Bronchial epithelial cell (primary cell): ENCODE measurements around the gene FKRP. TPM values are rescaled to one million over a fixed set of nuclear protein-coding genes. Genes with fewer than 3 reads are reported as not detected.

Experiments
- DNase-seq: peaks from one replicate; pipeline ENCODE4 v3.0.0-alpha.2; 2010; ENCODE audit warnings: low read depth
- FAIRE-seq: peaks from 2 replicates; lab custom pipeline; 2011; peaks lifted over from hg19 to GRCh38; lab: Jason Lieb, UNC
- H3K27me3 ChIP-seq: 2 replicates; pipeline ENCODE4 v1.5.1; 2011; ENCODE audit warnings: low read length; ENCODE audit not compliant: control insufficient read depth, insufficient read depth
- H3K36me3 ChIP-seq: 2 replicates; pipeline ENCODE4 v1.5.1; 2011; ENCODE audit warnings: low read length; ENCODE audit not compliant: control insufficient read depth, insufficient read depth
- H3K4me3 ChIP-seq: 2 replicates; pipeline ENCODE4 v1.5.1; 2011; ENCODE audit warnings: mild to moderate bottlenecking, low read depth, low read length, control low read depth
- CTCF ChIP-seq: IDR thresholded peaks from 2 replicates; pipeline ENCODE4 v1.5.1; 2011; ENCODE audit warnings: mild to moderate bottlenecking, moderate library complexity, low read length, control low read depth, inconsistent platforms; ENCODE audit not compliant: insufficient read depth, severe bottlenecking
- total RNA-seq: library from RNA; depleted of rRNA; stranded (reverse); fragments of >200 nt; gene quantifications from 2 replicates; pipeline ENCODE4 v1.2.1, GENCODE V29; 2014

Gene FKRP
- total RNA-seq, result 5.8 and 9.9 TPM in 2 replicates

- no peak for TF ChIP-seq CTCF
- Histone ChIP-seq H3K4me3 (peak within 1 kb of the TSS; percentile 80), H3K27me3 (no peaks in the 10 kb centered on the region), H3K36me3 (peaks cover 4% of the 10 kb centered on the region)
- no peak for DNase-seq
- no peak for FAIRE-seq
Observed at GRCh38 chr19:46745521-46746280, at the start of gene FKRP. TSS of gene FKRP (plus strand) at chr19:46746057. CDS start at chr19:46755451, 9,394 bp downstream.

- Histone ChIP-seq H3K27me3 (no peaks in the 10 kb centered on the region), H3K4me3 (no peak overlapping the region), H3K36me3 (peaks cover 52% of the 10 kb centered on the region)
- TF ChIP-seq CTCF, result no peak
- peak; percentile 75 for FAIRE-seq
- no peak for DNase-seq
Observed at GRCh38 chr19:46696866-46697203, 49.0 kb upstream of the FKRP start.

GRCh38 chr19:46697204-46697960 lies 48.5 kb upstream of the FKRP start:
- DNase-seq (peak; percentile 64), FAIRE-seq (peak; percentile 23)
- TF ChIP-seq CTCF, result no peak
- Histone ChIP-seq H3K27me3 (no peaks in the 10 kb centered on the region), H3K4me3 (no peak overlapping the region), H3K36me3 (peaks cover 48% of the 10 kb centered on the region)

GRCh38 chr19:46698395-46699321 lies 47.2 kb upstream of the FKRP start:
- H3K4me3 ChIP-seq, result no peak overlapping the region
- FAIRE-seq, result no peak
- peaks cover 38% of the 10 kb centered on the region for H3K36me3 ChIP-seq
- no peak for DNase-seq
- TF ChIP-seq CTCF, result no peak
- no peaks in the 10 kb centered on the region for H3K27me3 ChIP-seq

GRCh38 chr19:46700704-46701103 lies 45.2 kb upstream of the FKRP start:
- H3K36me3 ChIP-seq, result peaks cover 34% of the 10 kb centered on the region
- TF ChIP-seq CTCF, result no peak
- no peaks in the 10 kb centered on the region for H3K27me3 ChIP-seq
- FAIRE-seq (no peak), DNase-seq (no peak)
- H3K4me3 ChIP-seq, result no peak overlapping the region
